SK-N-SH treated with all-trans-retinoic acid at 6 μM for 48 hours (cell line): ENCODE data around the gene NFKB1.

Source experiments
- CSDC2 ChIP-seq: fragments of 250-450 bp; sonication (Bioruptor Pico); IDR thresholded peaks from 2 replicates; pipeline ENCODE4 v1.5.0; 2020; ENCODE audit warnings: mild to moderate bottlenecking, moderate library complexity
- CSRNP3 ChIP-seq: fragments of 250-450 bp; sonication (Bioruptor Pico); IDR thresholded peaks from 2 replicates; pipeline ENCODE4 v1.5.1; 2021; ENCODE audit warnings: mild to moderate bottlenecking, moderate library complexity
- GLIS3 ChIP-seq: fragments of 250-450 bp; sonication (Bioruptor Pico); IDR thresholded peaks from 2 replicates; pipeline ENCODE4 v1.5.0; 2020; ENCODE audit warnings: mild to moderate bottlenecking, moderate library complexity
- POU6F1 ChIP-seq: fragments of 250-450 bp; sonication (Bioruptor Pico); IDR thresholded peaks from 2 replicates; pipeline ENCODE4 v1.8.0; 2021; ENCODE audit warnings: low read depth, mild to moderate bottlenecking, moderate library complexity, borderline replicate concordance

GRCh38 chr4:102560571-102561341 lies 59.6 kb downstream of the NFKB1 start:
- TF ChIP-seq GLIS3 (CRISPR knock-in tag) (no peak), CSRNP3 (CRISPR knock-in tag) (no peak), POU6F1 (CRISPR knock-in tag) (no peak), CSDC2 (CRISPR knock-in tag) (no peak)
